Measurements from ENCODE around the gene CXCL11. TPM values are rescaled to one million over a fixed set of nuclear protein-coding genes. Genes with fewer than 3 reads are reported as not detected.

CXCL11 gene
- total RNA-seq, 4 donors from 2014 or later, result 0.59 TPM; not detected in 3

GRCh38 chr4:76016393-76016792 lies 19.5 kb downstream of the CXCL11 start:
- no CpG with 5 or more reads among the region's 2 CpGs for whole genome bisulfite sequencing, 2 donors (ENCODE audit: low coverage in 1 of 2)
- no peak for ATAC-seq
- Histone ChIP-seq H3K36me3 (no peaks in the 10 kb centered on the region), H3K4me1 (peaks cover 0 to 16% (median 0%) of the 10 kb centered on the region in 3 donors), H3K27me3 (no peaks in the 10 kb centered on the region), H3K4me3 (no peak overlapping the region), H3K27ac (no peak overlapping the region), H3K9me3 (no peaks in the 10 kb centered on the region)
- TF ChIP-seq POLR2AphosphoS5 (IDR thresholded peaks at IDR 0.05) (no peak), EP300 (IDR thresholded peaks at IDR 0.05) (no peak), POLR2A (IDR thresholded peaks at IDR 0.05) (no peak)
- TF ChIP-seq, protein P1, sequence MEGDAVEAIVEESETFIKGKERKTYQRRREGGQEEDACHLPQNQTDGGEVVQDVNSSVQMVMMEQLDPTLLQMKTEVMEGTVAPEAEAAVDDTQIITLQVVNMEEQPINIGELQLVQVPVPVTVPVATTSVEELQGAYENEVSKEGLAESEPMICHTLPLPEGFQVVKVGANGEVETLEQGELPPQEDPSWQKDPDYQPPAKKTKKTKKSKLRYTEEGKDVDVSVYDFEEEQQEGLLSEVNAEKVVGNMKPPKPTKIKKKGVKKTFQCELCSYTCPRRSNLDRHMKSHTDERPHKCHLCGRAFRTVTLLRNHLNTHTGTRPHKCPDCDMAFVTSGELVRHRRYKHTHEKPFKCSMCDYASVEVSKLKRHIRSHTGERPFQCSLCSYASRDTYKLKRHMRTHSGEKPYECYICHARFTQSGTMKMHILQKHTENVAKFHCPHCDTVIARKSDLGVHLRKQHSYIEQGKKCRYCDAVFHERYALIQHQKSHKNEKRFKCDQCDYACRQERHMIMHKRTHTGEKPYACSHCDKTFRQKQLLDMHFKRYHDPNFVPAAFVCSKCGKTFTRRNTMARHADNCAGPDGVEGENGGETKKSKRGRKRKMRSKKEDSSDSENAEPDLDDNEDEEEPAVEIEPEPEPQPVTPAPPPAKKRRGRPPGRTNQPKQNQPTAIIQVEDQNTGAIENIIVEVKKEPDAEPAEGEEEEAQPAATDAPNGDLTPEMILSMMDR (IDR thresholded peaks at IDR 0.05), result no peak

GRCh38 chr4:76013540-76013939 lies 22.3 kb downstream of the CXCL11 start:
- WGBS, 2 donors (ENCODE audit: low coverage in 1 of 2), result 4 to 12% methylated on average over 1 of the region's 1 CpG

GRCh38 chr4:76012388-76012801 lies 23.5 kb downstream of the CXCL11 start:
- Histone ChIP-seq H3K4me1 (peaks cover 0 to 18% (median 0%) of the 10 kb centered on the region in 3 donors), H3K27ac (peak overlapping the region; percentile 36 to 71 (median 60)), H3K4me3 (peak overlapping the region in 1 of 2 donors; percentile 30), H3K9me3 (no peaks in the 10 kb centered on the region), H3K27me3 (no peaks in the 10 kb centered on the region), H3K36me3 (no peaks in the 10 kb centered on the region)
- 6 to 14% methylated on average over 1 of the region's 1 CpG for WGBS, 2 donors (ENCODE audit: low coverage in 1 of 2)
- no peak for TF ChIP-seq POLR2A (IDR thresholded peaks at IDR 0.05)
- no peak for TF ChIP-seq EP300 (IDR thresholded peaks at IDR 0.05)
- TF ChIP-seq POLR2AphosphoS5 (IDR thresholded peaks at IDR 0.05), result no peak
- TF ChIP-seq, protein P1 (IDR thresholded peaks at IDR 0.05), result no peak
- no peak for ATAC-seq

More at GRCh38 chr4:76013540-76013939, 22.3 kb downstream of the CXCL11 start:
- peaks cover 0 to 18% (median 0%) of the 10 kb centered on the region in 3 donors for H3K4me1 ChIP-seq
- H3K4me3 ChIP-seq, result no peak overlapping the region
- no peaks in the 10 kb centered on the region for H3K27me3 ChIP-seq
- TF ChIP-seq, protein P1 (IDR thresholded peaks at IDR 0.05), result no peak
- no peak for TF ChIP-seq POLR2A (IDR thresholded peaks at IDR 0.05)
- TF ChIP-seq POLR2AphosphoS5 (IDR thresholded peaks at IDR 0.05), result no peak
- TF ChIP-seq EP300 (IDR thresholded peaks at IDR 0.05), result no peak
- H3K36me3 ChIP-seq, result no peaks in the 10 kb centered on the region
- no peaks in the 10 kb centered on the region for H3K9me3 ChIP-seq
- no peak for ATAC-seq
- H3K27ac ChIP-seq, result no peak overlapping the region

DNA sequence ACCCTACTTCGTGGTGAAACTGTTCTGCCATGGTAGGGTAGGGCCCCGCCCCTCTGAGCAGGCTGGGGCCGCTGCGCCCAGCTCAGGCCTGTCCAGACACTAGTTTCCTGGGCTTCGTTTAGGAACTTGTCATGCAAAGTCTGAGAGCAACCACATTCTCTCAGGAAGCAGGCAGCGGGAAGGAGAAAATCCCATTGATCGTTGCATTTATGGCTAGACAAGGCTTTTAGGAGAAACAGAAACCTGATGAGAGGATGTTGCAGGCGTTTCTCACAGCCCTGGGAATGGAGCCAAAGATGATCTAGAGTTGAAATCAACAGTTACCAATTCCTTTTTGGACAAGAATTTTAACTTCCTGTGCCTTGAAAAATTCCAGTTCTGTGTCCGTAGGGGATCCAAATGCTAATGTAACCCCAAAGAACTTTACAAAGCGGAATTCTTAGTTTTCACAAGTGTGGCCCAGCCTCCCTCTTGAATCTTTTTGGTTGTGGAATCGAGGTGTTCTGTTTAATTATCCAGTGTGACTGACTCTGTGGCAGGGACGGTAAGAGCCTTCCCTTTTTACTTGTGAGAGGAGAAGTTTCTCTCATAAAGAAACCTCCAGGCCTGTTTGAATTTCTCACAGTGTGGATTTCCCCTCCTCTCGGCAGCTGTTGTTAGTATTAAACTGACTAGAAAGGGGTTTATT lies 24.0 kb downstream of the CXCL11 start:
- WGBS, 2 donors (ENCODE audit: low coverage in 1 of 2), result 17 to 24% methylated on average over 6 to 10 of the region's 13 CpGs
- Histone ChIP-seq H3K9me3 (no peaks in the 10 kb centered on the region), H3K4me1 (peaks cover 0 to 18% (median 0%) of the 10 kb centered on the region in 3 donors), H3K4me3 (peak overlapping the region; percentile 15 to 30), H3K27ac (peak overlapping the region; percentile 36 to 71 (median 60)), H3K27me3 (no peaks in the 10 kb centered on the region), H3K36me3 (no peaks in the 10 kb centered on the region)
- ATAC-seq, result peak; percentile 31
- no peak for TF ChIP-seq EP300 (IDR thresholded peaks at IDR 0.05)
- no peak for TF ChIP-seq POLR2A (IDR thresholded peaks at IDR 0.05)
- TF ChIP-seq, protein P1 (IDR thresholded peaks at IDR 0.05), result no peak
- TF ChIP-seq POLR2AphosphoS5 (IDR thresholded peaks at IDR 0.05), result no peak

All from gastroesophageal sphincter (tissue), 4 donors.